Measurements from ENCODE around the gene WWOX.

The WWOX gene

DNA sequence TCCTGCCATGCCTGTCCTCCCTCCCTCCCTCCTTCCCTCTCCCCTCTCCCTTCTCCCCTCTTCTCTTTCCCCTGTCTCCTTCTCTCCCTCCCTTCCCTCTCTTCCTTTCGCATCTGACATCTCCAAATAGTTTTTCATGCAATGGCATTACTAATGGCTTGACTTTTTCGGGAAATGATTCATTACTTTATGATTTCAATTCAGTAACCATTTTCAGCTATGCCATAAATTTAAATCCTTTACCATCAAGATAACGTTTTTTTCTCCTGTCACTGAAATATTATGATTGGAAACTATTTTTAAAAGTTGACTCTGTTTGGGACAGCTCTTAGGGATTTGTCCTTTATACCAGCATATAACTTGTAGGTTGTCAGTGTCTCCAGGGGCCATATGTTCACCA, 201.0 kb downstream of the WWOX start:
- DNase-seq (ENCODE audit: low spot score) = no peak

DNA sequence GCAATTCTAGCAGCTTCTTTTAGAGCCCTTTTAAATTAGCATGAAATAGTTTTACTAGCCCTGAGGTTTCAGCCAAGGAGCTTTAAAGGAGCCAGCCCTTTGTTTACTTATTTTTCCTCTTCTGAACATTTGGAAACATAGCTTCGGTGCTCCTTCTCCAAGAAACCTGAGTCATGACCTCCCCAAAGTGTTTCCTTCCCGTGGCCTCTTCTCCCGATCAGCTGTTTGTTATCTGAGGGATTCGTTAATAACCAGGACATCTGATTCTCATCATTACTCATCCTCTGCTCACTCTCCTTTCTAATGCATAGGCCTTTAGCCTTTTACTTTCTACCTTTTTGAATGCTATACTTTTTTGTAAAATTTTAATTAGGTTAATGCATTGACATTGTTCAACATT, 204.5 kb downstream of the WWOX start:
- no peak for DNase-seq (ENCODE audit: low spot score)

DNA sequence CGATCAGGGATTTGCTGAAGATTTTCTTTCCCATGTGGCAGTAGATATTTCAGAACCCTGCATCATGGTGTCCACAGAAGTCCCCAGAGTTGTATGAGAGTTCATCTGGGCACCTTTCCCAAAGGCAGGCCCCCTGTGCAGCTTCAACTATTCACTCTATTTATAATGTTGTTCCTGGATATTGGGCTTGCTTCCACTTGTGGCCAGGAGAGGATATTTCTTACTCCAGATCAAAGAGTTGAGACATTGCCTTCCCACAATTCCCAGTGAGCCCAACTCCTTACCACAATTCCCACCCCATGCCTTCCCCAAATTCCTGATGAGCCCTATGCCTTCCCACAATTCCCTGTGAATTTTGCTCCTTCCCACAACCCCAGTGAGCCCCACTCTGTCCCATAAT, 206.9 kb downstream of the WWOX start:
- no peak for DNase-seq (ENCODE audit: low spot score)

DNA sequence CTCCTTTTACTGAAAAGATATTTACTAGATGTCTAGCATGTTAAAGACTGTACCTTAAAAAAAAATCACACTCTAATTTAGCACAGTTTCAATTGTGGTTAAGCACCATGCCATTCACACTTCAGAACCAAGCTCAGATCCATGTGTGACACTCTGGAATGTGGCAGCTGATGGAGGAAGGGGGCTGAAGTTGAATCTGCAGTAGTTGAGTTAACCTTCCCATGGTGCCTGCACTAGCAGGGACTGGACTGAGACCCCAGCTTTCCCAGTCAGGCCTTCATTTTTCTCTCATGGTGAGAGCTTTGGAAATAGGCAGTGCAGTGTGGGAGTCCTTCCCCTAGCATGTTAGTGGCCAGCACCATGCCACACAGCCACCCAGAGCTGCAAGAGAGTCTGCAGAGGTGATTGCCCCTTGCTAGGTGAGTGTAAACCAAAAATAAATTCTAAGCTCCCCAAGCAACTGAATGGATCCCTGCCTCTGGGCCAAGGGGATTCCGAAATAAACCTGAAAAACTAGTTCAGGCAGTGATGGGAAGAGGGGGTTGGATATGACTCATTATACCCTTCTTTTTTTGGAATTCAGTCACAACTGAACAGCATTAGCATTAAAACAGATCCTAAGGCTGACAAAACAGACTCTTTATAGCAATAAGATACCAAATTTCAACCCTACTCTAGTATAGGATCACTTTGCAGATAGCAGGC, 208.5 kb downstream of the WWOX start:
- no peak for DNase-seq (ENCODE audit: low spot score)

DNA sequence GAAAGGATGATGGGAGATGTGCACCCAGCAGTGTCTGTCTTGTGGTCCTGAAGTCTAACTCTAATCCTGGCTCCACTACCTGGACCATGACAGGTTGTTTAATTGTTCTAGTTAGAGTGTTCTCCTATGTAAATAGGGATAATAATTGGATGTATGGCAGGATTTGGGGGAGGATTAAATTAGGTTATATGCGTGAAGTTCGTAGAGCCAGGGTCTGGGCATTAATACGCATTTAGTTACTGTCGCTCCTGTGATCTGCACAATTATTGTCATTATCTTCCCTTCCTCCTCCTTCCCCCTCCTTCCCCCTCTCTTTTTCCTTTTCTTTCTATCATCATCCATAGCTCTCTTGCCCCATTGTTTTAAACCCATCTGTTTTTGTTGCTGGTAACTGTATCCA, 210.3 kb downstream of the WWOX start:
- DNase-seq (ENCODE audit: low spot score) = no peak

DNA sequence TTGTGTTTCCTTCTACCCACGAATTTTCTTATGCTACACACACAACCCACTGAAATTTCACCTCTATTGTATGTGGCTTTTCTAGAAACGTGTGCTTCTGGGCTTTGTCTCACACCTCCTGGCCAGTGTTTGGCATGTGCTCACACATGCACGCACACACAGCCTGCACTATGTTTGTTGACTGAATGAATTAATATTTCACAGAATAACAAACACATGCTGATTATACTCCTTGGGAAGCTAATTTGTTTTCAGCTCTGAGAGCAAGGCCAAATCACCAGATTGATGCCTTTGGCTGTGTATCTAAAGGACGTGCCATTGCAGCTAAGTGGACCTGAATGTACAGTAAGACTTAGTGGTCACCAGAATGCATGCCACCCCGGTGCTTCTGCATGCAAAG, 210.7 kb downstream of the WWOX start:
- DNase-seq (ENCODE audit: low spot score) = no peak

DNA sequence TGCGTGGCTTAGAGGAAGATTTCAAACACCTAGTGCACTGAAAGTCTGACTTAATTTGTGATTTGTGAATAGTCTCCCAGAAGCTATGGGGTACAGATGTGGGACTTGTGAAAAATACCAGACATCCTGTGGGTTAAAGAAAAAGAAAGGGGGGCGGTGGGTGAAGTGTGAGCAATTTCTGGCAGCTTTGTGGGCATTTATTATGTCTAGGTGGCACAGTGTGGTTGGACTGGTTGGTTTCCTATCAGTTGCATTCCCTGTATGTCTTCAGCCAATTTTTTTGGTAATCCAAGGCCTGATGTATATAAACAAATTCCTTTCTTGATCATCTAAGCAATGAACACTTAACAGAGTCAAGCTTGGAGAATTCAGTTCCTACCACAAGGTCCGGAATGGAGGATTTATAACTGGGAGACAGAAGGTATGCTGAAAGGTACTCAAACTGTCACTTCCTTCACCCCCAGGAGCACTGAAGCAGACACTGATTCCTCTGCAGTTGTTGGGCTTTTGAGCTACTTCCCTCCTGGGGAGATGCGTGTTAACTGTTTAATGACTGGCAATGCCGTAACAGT, 211.6 kb downstream of the WWOX start:
- DNase-seq (ENCODE audit: low spot score) = peak; percentile 55

DNA sequence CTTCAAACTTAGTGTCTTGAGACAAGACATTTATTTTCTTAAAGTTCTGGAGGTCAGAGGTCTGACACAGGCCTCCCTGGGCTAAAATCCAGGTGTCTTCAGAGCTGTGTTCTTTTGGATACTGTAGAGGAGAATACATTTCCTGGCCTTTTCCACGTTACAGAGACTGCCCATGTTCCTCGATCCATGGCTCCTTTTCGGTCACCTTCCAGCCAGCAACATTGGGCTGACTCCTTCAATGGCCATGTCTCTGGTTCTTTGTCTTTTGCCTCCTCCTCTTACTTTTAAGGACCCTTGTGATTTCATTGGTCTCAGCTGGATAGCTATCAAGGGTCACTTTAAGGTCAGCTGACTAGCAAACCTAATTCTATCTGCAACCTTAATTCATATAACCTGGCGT, 212.4 kb downstream of the WWOX start:
- no peak for DNase-seq (ENCODE audit: low spot score)

DNA sequence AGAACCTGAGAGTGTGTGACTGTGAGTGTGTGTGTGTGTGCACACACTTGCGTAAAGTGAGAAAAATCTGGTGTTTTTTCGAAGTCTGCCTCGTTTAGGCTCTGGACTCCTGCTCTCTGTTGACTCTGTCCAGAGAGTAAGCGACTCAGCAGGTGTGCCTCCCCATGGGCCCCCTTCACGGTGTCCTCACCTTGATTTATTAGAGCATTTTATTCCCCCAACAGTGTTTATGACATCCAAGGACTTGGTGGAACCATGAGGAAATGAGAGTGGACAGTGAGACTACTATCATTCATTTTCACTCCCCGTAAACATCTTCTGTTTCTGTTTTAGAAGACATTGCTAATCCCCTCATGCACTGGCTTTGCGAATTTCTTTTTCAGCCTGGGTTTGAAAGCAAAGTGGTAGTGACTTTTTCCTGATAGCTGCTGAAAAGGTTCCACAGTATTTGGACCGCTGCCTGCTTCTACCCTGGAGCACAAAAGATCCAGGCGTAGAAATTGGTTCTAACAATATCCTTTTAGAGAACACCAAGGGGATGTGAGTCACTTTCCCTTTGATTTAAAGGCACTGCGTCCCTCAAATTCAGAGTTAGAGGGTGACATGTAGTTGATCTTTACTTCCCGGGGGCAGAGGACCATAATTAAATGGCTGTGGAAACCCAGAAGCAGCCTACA, 218.2 kb downstream of the WWOX start:
- no peak for DNase-seq (ENCODE audit: low spot score)

DNA sequence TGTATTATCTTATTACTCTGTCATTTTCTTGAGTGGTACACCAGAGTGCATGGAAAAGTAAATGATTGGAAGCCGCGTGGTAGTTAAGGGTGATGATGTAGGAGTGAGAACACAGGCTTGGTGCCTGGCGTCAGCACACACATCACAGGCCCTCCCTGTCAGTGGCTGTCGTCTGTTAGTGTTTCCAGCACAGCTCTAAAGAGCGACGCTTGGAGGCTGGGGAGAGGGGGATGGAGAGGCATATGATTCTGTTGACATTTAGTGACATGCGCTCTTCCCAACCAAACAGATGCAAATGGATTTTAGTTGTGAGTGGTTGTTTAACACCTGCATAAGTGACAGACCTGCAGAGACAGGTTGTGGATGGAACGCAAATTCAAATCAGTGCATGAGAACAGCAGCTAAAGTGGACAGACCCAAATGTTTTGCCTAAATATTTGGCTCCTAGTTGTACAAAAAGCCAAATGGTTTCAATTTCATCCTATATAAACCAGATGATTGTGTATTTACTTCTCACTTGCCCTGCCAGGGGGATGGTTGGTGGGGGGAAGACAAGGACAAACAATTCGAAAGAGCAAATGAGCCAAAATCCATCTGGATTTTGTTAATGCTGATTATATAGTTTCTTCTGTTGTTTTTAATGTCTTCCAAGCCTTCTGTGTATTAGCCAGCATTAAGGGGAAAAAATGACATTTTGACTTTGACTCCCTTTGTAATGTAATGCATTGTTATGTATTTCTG, 222.3 kb downstream of the WWOX start:
- no peak for DNase-seq (ENCODE audit: low spot score)

DNA sequence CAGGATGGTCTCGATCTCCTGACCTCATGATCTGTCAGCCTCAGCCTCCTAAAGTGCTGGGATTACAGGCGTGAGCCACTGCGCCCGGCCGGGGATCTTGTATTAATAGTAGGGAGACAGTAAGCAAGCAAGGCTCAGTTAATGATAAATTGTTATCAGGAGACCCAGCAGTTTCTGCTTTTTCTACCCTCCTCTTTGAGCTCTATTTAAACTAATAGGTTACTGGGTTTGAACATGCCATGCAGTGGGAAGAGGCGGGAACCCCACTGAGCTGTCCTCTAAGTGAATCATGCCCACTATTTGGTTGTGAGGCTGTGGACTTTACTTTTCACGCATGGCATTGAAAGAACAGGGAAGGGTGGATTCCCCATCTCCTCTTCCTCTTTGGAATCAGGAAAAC, 223.9 kb downstream of the WWOX start:
- DNase-seq (ENCODE audit: low spot score) = no peak

DNA sequence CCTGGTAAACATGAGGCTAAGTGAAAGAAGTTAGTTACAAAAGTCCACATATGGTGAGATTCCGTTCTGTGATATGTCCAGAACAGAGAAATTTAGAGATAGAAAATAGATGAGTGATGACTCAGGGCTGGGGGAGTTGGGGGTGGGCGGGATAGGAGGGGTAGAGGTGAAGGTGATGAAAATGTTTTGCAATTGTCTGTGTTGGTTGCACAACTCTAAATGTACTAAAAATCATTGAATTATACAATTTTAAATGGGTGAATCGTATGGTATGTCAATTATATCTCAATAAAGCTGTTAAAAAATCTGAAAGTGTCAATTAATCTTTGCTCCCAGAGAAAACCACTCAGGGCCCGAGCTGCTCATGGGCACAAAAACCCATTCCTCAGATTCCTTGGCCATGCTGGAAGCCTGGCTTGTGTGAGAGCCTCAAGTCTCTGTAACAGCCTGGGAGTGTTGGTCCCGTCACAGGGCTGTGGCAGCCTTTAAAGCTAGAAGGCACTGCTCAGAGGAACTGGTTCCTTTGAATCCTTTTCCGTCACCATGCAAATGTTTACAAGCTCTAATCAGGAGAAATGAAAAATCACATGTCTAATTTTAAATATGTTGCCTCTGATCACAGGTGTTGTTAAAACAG, 225.3 kb downstream of the WWOX start:
- peak; percentile 23 for DNase-seq (ENCODE audit: low spot score)

DNA sequence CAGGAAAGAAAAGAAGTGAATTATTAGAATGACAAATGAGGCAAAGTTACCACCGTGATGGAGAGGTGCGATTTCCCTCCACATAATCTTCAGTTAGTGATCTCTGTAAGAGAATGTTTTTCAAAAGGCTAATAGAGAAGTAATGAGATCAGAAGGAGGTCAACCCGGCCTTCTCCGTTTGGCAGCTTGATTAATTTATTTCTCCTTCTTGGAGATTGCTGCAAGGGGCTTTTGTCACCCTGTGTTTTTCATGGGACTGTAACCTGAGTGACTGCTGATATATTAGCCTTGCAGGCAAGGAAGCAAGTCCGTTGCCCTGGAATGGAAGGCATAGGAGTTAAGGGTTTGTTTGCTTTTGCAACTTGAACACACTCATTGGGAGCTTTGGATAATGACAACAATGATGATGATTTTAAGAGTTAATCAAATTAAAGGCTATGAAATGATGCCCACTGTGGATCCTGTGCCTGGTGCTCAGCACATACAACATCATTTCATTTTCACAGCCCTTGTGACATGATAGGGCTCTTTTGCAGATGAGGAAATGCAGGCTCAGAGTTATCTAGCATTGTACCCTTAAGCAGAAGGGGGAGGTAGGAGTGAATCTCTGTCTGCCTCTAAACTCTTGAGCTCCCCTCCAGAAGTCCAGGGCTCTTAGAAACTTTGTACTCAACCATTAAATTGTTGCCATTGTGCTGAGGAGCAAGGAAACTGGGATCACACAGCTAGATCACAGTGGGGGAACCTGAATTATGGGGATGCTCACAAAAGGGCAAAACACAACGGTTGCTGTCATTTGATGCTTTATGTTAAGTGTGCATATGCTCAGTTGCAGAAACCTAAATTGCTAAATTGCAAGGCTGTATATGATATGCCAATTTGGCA, 226.3 kb downstream of the WWOX start:
- DNase-seq (ENCODE audit: low spot score) = no peak

DNA sequence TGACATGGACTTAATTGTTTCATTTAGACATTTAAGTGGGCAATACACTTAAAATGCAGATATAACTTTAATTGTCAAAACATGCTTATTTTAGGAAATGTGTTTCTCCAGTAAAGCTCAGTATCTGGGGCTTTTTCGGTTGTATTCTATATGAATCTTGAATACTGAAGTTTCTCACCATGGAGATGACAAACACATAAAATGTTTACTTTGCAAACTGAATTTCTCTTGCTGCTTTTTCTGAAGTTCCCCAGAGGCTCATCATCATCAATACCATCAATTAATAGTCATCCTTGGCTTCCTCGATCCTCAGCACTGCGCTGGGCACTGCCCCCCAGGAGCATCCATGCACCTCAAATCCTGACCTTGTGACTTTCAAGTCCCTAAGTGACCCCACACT, 227.3 kb downstream of the WWOX start:
- DNase-seq (ENCODE audit: low spot score) = no peak

DNA sequence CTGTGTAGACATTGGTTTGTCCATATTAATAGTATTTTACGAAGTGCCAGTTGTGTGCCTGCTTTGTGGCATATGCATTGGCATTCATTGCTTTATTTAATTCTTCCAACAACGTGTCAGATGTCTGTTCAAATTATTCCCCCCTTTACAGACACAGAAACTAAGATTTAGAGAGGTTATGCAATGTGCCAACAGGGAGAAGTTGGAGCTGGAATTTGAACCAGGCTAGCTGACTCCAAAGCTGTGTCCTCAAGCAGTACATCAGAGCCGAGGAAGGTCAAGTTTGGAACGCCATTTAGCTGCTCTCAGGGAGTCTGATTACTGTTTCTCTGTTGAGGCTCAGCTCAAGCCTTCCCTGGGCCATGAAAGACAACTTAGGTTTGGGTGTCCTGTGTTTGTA, 232.3 kb downstream of the WWOX start:
- DNase-seq (ENCODE audit: low spot score) = no peak

DNA sequence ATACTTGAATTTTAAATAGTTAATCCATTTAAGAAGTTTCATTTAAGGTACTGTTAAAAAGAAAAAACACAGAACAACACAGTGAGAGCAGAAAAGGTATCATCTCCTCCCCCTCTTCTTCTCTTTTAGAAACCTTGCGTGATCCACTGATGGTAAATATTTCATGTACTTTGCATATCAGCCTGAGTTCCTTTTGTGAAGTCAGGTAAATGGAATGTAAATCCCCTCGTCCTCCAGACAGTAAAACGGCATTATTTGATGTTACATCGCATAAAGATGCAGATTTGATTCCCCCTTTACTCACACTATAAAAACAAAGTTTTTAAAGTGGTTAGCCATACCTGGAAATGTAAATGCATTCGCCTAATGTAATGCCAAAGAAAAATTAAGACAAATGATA, 234.4 kb downstream of the WWOX start:
- no peak for DNase-seq (ENCODE audit: low spot score)

DNA sequence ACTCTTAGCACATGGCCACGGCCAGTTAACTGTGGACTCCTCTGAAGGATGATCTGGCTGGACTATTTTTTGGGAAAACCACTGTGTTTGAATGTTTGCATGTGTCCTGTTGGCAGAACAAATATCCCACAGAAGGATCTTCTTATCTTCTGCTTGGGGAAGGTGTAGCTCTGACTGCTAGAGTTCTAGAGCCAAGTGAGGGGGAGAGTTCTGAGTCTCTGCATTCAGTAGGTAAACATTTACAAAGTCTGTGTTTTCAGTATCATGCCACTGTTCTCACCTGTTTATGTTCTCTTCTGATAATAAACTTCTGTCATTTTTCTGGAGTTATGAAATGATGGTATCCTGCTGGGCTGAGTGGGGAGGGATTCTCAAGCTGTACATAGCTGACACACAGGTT, 241.1 kb downstream of the WWOX start:
- DNase-seq (ENCODE audit: low spot score) = no peak

DNA sequence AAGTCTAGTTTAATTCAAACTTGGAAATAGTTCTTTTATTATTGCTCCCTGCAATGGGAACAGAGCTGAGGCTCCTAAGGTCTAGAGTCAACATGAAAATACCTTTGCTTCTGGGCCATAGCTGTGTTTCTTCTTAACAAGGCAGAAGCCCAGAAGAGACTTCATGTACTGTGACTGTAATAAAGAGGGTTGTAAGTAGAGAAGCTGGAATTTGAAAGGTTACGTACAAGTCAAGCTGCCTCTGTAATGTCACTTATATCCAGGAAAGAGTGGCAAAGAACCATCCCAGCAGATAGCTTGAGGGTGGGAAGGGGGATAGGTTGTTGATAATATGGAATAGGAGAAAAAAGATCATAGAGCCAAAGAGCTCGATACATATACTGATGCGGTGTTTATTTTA, 248.6 kb downstream of the WWOX start:
- no peak for DNase-seq (ENCODE audit: low spot score)

DNA sequence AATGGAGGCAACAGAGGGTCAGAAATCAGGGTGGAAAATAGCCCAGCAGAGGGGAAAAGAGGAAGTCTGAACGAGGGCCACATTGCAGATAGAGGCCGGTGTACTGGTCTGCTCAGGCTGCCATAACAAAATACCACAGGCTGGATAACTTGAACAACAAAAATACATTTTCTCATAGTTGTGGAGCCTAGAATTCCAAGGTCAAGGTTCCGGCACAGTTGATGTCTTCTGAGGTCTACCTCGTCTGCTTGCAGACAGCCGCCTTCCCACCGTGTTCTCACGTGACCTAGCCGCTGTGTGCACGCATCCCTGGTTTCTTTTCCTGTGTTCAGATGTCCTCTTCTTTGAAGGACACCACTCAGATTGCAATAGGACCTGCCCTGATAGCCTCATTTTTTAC, 249.4 kb downstream of the WWOX start:
- no peak for DNase-seq (ENCODE audit: low spot score)

DNA sequence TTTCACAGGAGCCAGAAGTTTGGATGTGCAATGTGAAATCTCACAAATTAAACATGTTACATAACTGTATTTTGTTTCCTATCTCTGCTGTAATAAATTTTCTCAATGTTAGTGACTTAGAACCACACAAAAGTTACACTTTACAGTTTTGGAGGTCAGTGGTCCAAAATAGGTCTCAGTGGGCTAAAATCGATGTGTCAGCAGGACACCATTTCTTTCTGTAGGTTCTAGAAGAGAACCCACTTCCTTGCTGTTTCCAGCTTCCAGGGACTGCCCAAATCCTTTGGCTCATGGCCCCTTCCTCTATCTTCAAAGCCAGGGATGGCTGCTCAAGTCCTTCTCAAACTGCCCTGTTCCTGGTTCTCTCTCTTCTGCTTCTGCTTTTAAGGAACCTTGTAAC, 252.7 kb downstream of the WWOX start:
- no peak for DNase-seq (ENCODE audit: low spot score)

DNA sequence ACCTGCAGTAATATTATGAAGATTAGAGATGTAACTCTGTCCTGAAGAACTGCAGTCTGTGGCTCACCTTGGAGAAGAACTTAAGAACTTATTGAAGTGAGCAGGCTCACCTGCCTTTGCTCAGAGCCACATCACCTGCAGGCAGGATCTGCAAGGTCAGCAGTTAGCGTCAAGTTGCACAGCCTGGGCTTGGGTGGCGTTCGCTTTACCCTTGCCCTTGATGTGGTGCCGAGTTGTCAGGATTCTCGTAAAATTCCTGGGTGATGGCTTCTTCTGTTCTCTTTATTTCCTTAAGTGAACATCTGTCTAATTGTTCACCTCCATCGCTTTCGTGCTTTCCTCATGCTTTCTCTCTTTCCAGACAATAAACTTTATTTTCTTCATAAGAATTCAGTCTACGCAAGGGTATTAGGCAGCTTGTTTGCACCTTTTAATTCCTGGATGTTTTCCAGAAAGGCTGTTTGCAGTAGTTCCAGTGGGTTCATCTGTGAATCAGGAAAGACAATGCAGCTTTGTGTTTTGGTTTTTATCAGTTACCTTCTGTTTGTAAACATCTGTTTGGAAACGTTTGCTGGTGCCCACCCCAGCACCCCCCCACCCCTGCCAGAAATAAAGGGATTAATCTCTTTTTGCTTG, 254.3 kb downstream of the WWOX start:
- DNase-seq (ENCODE audit: low spot score) = no peak
